GM18499 (cell line): ENCODE data around the gene MAGEF1.

ENCODE experiments used
- ATAC-seq: cut with Tn5 transposase; IDR thresholded peaks from one replicate; pipeline ENCODE4 v1.9.1; 2021; ENCODE audit warnings: moderate number of reproducible peaks; ENCODE audit not compliant: insufficient read depth, unreplicated experiment

The MAGEF1 gene

DNA sequence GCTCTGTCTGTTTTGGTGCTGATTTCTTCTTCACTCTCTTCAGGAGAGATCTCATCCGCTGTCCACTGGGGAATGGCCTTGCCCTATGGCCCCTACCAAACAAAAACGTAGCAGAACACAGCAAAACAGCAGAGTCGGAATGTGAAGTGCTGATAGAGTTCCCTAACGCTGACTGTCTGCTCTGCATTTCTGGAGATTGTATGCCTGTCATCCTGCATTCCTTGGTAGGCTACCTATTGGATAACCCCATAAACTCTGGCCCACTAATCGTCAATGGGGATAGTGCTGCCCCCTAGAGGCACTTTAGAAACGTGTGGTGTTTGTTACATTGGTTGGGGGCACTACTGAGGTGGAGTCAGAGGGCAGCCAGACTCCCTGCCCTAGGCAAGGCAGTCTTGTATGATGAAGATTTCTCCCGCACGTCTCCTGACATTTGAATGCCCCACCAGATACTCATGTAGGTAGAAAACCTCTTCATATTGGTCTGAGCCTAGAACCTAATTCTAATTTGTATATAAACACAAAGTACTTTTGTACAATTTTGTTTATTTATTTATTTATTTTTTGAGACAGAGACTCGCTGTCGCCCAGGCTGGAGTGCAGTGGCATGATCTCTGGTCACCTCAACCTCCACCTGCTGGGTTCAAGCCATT, 15.6 kb upstream of the MAGEF1 start:
- ATAC-seq, result no peak

DNA sequence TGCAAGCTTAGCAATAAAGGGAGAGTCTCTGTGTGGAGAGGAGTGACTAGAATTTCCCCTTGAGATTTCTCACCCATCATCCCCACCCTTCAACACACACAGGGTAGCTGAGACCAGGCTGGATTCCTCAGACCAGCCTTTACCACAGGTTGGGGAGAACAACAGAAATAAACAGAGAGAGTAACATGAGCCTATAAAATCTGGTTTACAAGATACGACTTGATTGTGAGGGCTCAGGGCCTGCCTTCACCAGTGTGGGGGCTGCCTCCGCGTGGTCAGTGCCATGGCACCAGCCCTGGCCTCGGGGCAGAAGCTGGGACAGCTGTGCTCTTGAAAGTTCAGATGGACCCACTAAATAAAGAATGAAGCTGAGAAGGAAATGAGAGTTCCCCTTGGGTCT, 14.6 kb upstream of the MAGEF1 start:
- no peak for ATAC-seq

GRCh38 chr3:184725176-184725719, 13.4 kb upstream of the MAGEF1 start:
- no peak for ATAC-seq

DNA sequence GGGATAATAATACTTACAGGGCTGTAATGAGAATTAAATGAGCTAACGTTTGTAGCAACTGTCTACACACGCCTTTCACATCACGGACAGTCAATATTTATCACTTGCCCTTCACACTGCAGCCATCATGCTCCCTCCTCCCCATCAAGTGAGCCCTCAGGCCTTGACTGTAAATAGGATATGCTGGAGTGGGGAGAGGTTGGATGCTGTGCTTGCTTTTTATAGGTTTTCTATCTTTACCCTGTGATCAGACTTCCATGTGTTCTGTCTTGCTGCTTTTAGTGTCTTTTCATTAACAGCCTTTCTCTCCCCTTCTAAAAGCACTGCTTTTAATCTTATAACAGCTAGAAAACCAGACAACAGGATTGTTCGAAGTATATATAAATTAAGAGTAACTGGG, 12.8 kb upstream of the MAGEF1 start:
- no peak for ATAC-seq

- ATAC-seq, result no peak
Measured at GRCh38 chr3:184719709-184720108, 7.8 kb upstream of the MAGEF1 start.

DNA sequence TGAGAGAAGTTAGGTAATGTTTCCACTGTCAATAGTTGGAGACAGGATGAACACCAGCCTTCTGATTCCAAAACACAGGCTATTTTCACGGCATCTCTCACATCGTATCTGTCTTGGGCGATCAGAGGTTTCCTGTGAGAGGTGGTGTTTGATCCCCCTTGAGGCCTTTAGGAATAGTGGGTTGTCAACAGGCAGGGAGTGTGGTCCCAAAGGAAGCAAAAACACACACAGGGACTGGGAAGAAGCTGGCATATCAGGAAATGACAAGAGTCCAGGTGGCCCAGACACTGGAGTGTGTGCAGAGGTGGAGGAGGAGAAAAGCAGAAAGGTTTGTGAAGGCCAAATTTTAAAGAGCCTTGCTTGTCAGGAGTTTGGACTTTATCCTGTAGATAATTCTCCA, 6.6 kb upstream of the MAGEF1 start:
- no peak for ATAC-seq

DNA sequence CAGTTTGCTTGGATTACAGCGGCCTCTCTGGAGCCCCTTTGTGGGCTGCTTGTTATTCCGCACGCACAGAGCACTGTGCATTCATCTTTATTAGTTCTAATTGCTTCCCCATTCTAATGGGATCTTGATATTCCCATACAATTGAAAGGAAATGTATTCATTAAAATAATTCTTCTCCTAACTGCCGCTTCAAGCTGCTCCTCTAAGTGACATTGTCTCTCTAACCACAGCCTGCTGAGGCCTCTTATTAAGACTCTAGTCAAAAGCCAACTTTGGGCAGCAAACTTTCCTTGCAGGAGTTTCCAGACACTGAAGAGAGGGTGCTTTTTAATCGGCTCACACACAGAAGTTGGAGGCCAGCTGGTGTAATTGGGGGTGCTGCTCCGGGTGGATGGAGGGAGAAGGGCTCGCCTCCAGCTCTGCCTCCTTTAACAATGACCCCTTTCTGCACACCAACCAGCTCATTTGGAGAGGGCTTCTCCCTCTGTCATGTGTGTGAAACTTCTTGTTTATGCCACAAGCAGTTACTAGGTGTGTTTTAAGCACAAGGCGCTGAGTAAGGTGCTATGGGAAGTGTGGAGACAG, 5.6 kb upstream of the MAGEF1 start:
- ATAC-seq, result no peak

GRCh38 chr3:184716622-184717398, 4.9 kb upstream of the MAGEF1 start:
- no peak for ATAC-seq

DNA sequence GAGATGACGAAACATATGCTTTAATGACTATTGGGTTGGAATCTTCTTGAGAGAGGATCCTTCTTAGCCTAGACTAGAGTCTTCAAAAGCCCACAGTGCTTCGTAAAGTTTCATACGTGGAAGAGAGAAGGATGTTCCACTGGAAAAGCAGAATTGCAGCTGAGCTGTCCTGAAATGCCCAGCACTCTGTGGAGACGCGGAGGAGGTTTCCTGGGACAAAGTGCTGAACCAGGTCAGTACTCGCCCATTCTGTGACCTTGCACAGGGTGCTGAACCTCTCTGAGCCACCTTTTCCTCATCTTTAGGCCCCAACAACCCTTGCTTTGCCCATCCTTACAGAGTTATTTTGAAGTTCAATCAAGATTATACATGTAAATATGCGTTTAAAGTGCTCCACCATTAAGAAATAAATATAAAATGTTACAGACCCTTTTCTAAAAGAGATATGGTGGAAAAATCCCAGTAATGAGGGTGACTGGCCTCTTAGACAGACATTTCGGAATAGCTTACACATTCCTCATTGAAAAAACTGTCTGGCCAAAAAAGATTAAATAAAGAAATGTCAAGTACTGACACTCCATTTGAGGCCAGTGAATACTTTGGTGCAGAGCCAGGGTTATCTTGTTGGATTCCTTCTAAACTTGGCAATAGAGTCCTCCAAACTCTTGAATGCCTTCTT, 4.2 kb upstream of the MAGEF1 start:
- ATAC-seq, result no peak

- no peak for ATAC-seq
Measured at GRCh38 chr3:184713521-184713920, 1.7 kb upstream of the MAGEF1 start.

GRCh38 chr3:184713040-184713355, 1.1 kb upstream of the MAGEF1 start:
- ATAC-seq, result no peak

GRCh38 chr3:184712248-184713039, 580 bp upstream of the MAGEF1 start:
- ATAC-seq, result peak; percentile 13

- ATAC-seq, result peak; percentile 40
Measured at GRCh38 chr3:184710870-184711492, 883 bp downstream of the MAGEF1 start.

- no peak for ATAC-seq
Measured at GRCh38 chr3:184703657-184704056, 8.2 kb downstream of the MAGEF1 start.

GRCh38 chr3:184700759-184701158, 11.1 kb downstream of the MAGEF1 start:
- ATAC-seq, result no peak

DNA sequence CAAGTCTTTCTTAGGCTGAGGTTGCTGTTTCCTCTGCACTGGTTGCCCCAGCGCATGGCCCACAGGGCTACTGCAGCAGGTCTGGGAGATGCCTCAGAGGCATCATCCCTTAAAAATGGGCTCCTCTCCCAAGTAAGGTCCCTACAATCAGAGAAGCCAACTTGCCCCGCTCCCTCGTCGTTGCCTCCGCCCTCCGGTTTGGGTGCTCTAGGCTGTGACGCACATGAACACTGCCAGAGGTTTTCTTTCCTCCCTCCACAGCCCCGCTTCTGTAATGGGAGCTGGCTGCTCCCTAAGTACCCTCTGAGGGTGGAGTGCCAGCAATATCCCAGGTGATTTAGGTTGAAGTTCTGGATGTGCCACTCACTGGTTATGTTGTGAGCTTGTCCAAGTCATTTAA, 14.0 kb downstream of the MAGEF1 start:
- ATAC-seq, result no peak

DNA sequence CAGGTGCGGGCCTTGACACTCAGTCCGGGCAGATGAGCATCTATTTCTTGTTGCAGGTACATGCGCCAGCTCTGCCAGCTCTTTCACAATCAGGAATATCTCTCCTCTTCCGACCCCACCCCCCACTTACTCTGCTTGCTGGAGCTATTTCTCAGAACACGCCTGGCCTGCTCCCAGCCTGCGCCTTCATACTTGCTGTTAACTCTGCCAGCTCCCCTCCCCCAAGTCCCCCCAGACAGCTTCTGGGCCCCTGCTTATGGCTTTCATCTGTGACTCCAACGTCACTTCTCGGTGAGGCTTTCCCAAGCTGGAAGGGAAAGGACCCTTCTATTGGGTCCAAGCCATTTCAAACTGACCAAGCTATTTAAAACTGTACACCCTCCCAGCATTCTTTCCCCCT, 15.2 kb downstream of the MAGEF1 start:
- ATAC-seq, result no peak

DNA sequence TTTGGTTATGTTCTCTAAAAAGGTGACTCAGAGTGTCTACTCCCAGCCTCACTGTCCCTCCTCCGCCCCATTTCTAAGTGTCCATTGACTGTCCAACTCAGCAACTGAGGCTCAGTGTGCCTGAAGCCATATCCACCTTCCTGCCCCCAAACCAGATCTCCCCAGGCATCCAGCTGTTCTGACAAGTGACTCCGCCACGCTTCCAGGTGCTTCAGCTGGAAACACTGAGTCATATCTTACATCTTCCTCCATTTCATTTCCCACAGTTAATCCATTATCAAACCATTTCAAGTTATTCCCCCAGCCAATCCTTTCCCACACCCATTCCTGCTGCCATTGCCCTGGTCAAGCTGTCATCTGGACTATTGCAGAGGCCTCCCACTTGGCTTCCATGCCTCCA, 17.1 kb downstream of the MAGEF1 start:
- no peak for ATAC-seq

GRCh38 chr3:184694133-184694665, 17.7 kb downstream of the MAGEF1 start:
- ATAC-seq, result no peak
